Gastroesophageal sphincter (tissue), 3 donors: ENCODE results near the gene REG1A.

Experiments
- CTCF ChIP-seq, 4 experiments: fragments of 200-600 bp in 2 of 4; fragments of 450-650 bp in 2 of 4; sonication (generic) in 1 of 4; IDR thresholded peaks; one replicate each; pipeline ENCODE4 v1.5.1; 2017 to 2019; ENCODE audit warnings: antibody characterized with exemption in 4 of 4, mild to moderate bottlenecking in 2 of 4, moderate library complexity in 2 of 4
- EP300 ChIP-seq: sonication (generic); formaldehyde crosslinking; IDR thresholded peaks from one replicate; pipeline ENCODE4 v1.6.1; 2017; ENCODE audit warnings: antibody characterized with exemption, mild to moderate bottlenecking
- POLR2A ChIP-seq, 2 donors: fragments of 450-650 bp; IDR thresholded peaks; one replicate each; pipeline ENCODE4 v1.6.1; 2017; ENCODE audit warnings: antibody characterized with exemption in 2 of 2, mild to moderate bottlenecking in 2 of 2, moderate library complexity in 1 of 2
- POLR2AphosphoS5 ChIP-seq: sonication (generic); formaldehyde crosslinking; IDR thresholded peaks from one replicate; pipeline ENCODE4 v1.6.1; 2017; ENCODE audit warnings: antibody characterized with exemption

- TF ChIP-seq POLR2AphosphoS5 (no peak), POLR2A (IDR thresholded peaks at IDR 0.05) (no peak), CTCF (IDR thresholded peaks at IDR 0.05) (no peak), EP300 (no peak)
These were observed 2.4 kb downstream of the REG1A start for GRCh38 chr2:79122676-79123075.
